Subcutaneous adipose tissue (tissue), 4 donors: ENCODE data around the gene CEP41. TPM values are rescaled to one million over a fixed set of nuclear protein-coding genes. Genes with fewer than 3 reads are reported as not detected.

ENCODE experiments used
- CTCF ChIP-seq: fragments of 450-650 bp; IDR thresholded peaks from one replicate; pipeline ENCODE4 v1.5.1; 2016; ENCODE audit warnings: low read depth, mild to moderate bottlenecking, control low read depth, antibody characterized with exemption, moderate library complexity
- total RNA-seq, 4 donors: library from RNA; depleted of rRNA; stranded (reverse); fragments of >200 nt; gene quantifications; one replicate each; pipeline ENCODE4 v1.1.0, GENCODE V29; 2016

CEP41 gene
- total RNA-seq, 4 donors from 2014 or later: 3.2 to 6.0 (median 3.9) TPM

- TF ChIP-seq CTCF: no peak
Observed at GRCh38 chr7:130417213-130417612, 23.6 kb downstream of the CEP41 start.

GRCh38 chr7:130415006-130415405 is 25.8 kb downstream of the CEP41 start:
- no peak for TF ChIP-seq CTCF

DNA sequence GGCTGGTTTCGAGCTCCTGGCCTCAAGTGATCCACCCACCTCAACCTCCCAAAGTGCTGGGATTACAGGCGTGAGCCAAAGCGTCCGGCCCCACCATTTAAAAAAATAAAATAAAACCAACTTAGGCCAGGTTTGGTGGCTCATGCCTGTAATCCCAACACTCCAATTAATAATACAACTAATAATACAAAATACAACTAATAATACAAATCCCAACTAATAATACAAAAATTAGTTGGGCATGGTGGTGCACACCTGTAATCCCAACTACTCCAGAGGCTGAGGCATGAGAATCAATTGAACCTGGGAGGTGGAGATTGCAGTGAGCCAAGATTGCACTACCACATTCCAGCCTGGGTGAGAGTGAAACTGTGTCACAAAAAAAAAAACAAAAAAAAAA is 27.6 kb downstream of the CEP41 start:
- no peak for TF ChIP-seq CTCF

- no peak for TF ChIP-seq CTCF
Observed at GRCh38 chr7:130410868-130411541, 29.8 kb downstream of the CEP41 start.

GRCh38 chr7:130409712-130410072 is 31.1 kb downstream of the CEP41 start:
- TF ChIP-seq CTCF: no peak

DNA sequence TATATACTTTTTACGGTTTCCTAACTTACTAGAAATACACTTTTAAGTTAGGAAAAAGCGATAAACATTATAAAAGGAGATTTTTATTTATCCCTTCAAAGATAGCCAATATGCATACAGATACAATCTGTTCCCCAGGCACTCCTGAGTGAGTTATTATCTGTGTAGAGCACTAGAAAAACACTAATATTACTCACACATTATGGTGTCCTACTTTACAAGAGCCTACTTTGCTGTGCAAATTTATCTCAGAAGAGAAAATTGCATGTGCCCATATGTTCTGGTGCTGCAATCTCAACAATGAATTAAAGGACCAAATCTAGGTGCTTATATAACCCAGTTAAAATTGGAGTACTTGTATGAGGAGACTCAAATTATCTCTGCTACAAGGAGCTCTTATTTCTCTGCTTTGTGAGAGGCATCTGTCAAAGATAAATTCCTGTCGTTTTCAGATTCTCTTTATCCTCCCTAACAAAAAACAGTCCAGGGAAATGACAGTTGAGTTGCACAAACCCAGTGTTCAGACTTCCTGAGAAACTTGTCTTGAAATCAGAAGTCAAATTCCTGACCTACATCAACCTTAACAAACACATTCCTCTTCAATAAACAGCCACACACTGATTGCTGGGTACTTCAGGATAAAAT is 31.6 kb downstream of the CEP41 start:
- TF ChIP-seq CTCF: no peak

GRCh38 chr7:130405003-130405402 is 35.8 kb downstream of the CEP41 start:
- TF ChIP-seq CTCF: no peak
